Measurements from ENCODE around the gene KLF5. TPM values are rescaled to one million over a fixed set of nuclear protein-coding genes. Genes with fewer than 3 reads are reported as not detected.

Gene KLF5
- total and polyA plus RNA-seq, 2 of the 4 experiments (the other 2 are of a cell fraction), result 5.4 to 8.8 TPM

DNA sequence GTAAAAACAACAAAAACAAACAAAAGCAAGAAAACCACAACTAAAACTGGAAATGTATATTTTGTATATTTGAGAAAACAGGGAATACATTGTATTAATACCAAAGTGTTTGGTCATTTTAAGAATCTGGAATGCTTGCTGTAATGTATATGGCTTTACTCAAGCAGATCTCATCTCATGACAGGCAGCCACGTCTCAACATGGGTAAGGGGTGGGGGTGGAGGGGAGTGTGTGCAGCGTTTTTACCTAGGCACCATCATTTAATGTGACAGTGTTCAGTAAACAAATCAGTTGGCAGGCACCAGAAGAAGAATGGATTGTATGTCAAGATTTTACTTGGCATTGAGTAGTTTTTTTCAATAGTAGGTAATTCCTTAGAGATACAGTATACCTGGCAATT lies 17.1 kb downstream of the KLF5 start:
- Histone ChIP-seq H4K8ac (ENCODE audit: low read depth in 2 of 2, low read length in 2 of 2) (peak overlapping the region in 1 of 2 experiments; percentile 90; a peak in 3 of 4 replicates), H3K14ac (replicated peaks; ENCODE audit: low read depth, low read length) (peak overlapping the region; percentile 91), H3K27me3 (ENCODE audit: control insufficient read depth, insufficient read depth, low read length) (no peaks in the 10 kb centered on the region), H3K79me1 (ENCODE audit: low read depth in 1 of 2, low read length in 2 of 2) (peaks cover 6 to 31% of the 10 kb centered on the region in 2 experiments; a peak in 3 of 4 replicates), H2AK9ac (replicated peaks; ENCODE audit: low read depth, low read length, poor library complexity) (no peak overlapping the region), H2BK120ac (ENCODE audit: low read depth, low read length) (peak overlapping the region; percentile 68), H3K23ac (ENCODE audit: low read depth, low read length) (peak overlapping the region; percentile 40; the same call in 1 of the 2 replicates), H3K18ac (ENCODE audit: low read depth, low read length) (peak overlapping the region; percentile 62; the same call in 1 of the 2 replicates), H2BK5ac (ENCODE audit: low read depth, low read length, poor library complexity, severe bottlenecking) (peak overlapping the region; percentile 88), H3K9me3 (ENCODE audit: control insufficient read depth, insufficient read depth, low read length) (no peaks in the 10 kb centered on the region), H3K4me3 (ENCODE audit: insufficient read depth, low read depth, low read length) (no peak overlapping the region), H4K5ac (ENCODE audit: low read depth, low read length) (peak overlapping the region; percentile 57; the same call in 1 of the 2 replicates), H2BK20ac (ENCODE audit: low read depth, low read length) (no peak overlapping the region), H4K20me1 (ENCODE audit: insufficient read depth, low read length) (no peaks in the 10 kb centered on the region), H2AK5ac (ENCODE audit: low read depth, low read length) (no peak overlapping the region), H3K9me1 (ENCODE audit: insufficient read depth, low read length) (peaks cover 7% of the 10 kb centered on the region), H3K9ac (ENCODE audit: low read depth, low read length) (no peak overlapping the region), H3K27ac (ENCODE audit: insufficient read depth, low read length) (no peak overlapping the region; the same call in 1 of the 2 replicates), H3K56ac (ENCODE audit: extremely low read depth, insufficient read depth, low read length) (no peak overlapping the region), H3K4ac (ENCODE audit: low read depth, low read length) (peak overlapping the region; percentile 61; the same call in 1 of the 2 replicates), H2BK15ac (ENCODE audit: low read depth, low read length) (no peak overlapping the region), H4K91ac (ENCODE audit: insufficient read depth, low read depth, low read length) (peak overlapping the region; percentile 52; the same call in 1 of the 2 replicates), H3K4me1 (ENCODE audit: control insufficient read depth, insufficient read depth, low read length) (peaks cover 15% of the 10 kb centered on the region), H2AFZ (replicated peaks; ENCODE audit: low read length, poor library complexity) (peak overlapping the region; percentile 89), H3K4me2 (ENCODE audit: low read depth, low read length) (peak overlapping the region; percentile 73), H3K36me3 (ENCODE audit: control insufficient read depth, insufficient read depth, low read length) (peaks cover 3% of the 10 kb centered on the region; the same call in 1 of the 2 replicates)
- CTCF ChIA-PET, result no interaction called here
- intact Hi-C loops (cut with micrococcal nuclease), result no loop called here
- dilution Hi-C loops (cut with HindIII; ENCODE audit: low sequenced_read_pairs, unreplicated experiment), result no loop called here
- DNase-seq (peak; percentile 27), ATAC-seq (ENCODE audit: low read depth) (peak; percentile 49)
- in situ Hi-C loops (cut with MboI; ENCODE audit: low sequenced_read_pairs), result no loop called here
- POLR2A ChIA-PET (ENCODE audit: unreplicated experiment), result no interaction called here
- TF ChIP-seq FOS (IDR thresholded peaks at IDR 0.05; ENCODE audit: low read depth, low read length), result no peak
- TF ChIP-seq POLR2A (IDR thresholded peaks at IDR 0.05; ENCODE audit: low read depth, low read length), result no peak
- no peak for TF ChIP-seq SMC3 (IDR thresholded peaks at IDR 0.05; ENCODE audit: low read depth, low read length)
- TF ChIP-seq, protein P1, sequence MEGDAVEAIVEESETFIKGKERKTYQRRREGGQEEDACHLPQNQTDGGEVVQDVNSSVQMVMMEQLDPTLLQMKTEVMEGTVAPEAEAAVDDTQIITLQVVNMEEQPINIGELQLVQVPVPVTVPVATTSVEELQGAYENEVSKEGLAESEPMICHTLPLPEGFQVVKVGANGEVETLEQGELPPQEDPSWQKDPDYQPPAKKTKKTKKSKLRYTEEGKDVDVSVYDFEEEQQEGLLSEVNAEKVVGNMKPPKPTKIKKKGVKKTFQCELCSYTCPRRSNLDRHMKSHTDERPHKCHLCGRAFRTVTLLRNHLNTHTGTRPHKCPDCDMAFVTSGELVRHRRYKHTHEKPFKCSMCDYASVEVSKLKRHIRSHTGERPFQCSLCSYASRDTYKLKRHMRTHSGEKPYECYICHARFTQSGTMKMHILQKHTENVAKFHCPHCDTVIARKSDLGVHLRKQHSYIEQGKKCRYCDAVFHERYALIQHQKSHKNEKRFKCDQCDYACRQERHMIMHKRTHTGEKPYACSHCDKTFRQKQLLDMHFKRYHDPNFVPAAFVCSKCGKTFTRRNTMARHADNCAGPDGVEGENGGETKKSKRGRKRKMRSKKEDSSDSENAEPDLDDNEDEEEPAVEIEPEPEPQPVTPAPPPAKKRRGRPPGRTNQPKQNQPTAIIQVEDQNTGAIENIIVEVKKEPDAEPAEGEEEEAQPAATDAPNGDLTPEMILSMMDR (conservative IDR thresholded peaks at IDR 0.05; ENCODE audit: low read depth, low read length), result no peak
- no TSS peak for BruUV-seq (replicated peaks)
- no CpG with 5 or more reads among the region's 2 CpGs for WGBS, 2 experiments (ENCODE audit: extremely low coverage in 2 of 2, insufficient read length in 1 of 2)
